ENCODE data around the gene TRPM4.
"Not testable (repeated sequence)": the region's sequence is repeated elsewhere in the genome, so short reads cannot be mapped to it uniquely, and the experiment has no call there.

TRPM4 gene

GRCh38 chr19:49193822-49194394 is 36.3 kb downstream of the TRPM4 start:
- H3K27ac ChIP-seq = no peak overlapping the region
- TF ChIP-seq CTCF (conservative IDR thresholded peaks at IDR 0.05) = no peak

GRCh38 chr19:49194408-49194807 is 36.8 kb downstream of the TRPM4 start:
- TF ChIP-seq CTCF (conservative IDR thresholded peaks at IDR 0.05) = no peak
- H3K27ac ChIP-seq = no peak overlapping the region

- no peak for TF ChIP-seq CTCF (conservative IDR thresholded peaks at IDR 0.05)
- H3K27ac ChIP-seq = no peak overlapping the region
These were observed 39.1 kb downstream of the TRPM4 start for GRCh38 chr19:49196527-49197240.

- peak overlapping the region; percentile 18; the same call in 1 of the 2 replicates for H3K27ac ChIP-seq
- TF ChIP-seq CTCF (conservative IDR thresholded peaks at IDR 0.05) = no peak
These were observed 42.8 kb downstream of the TRPM4 start for GRCh38 chr19:49200238-49200862.

- TF ChIP-seq CTCF (conservative IDR thresholded peaks at IDR 0.05) = no peak
- peak overlapping the region; percentile 18; the same call in 1 of the 2 replicates for H3K27ac ChIP-seq
These were observed 43.5 kb downstream of the TRPM4 start for GRCh38 chr19:49201042-49201441.

GRCh38 chr19:49205114-49205513 is 47.5 kb downstream of the TRPM4 start:
- no peak for TF ChIP-seq CTCF (conservative IDR thresholded peaks at IDR 0.05)
- no peak overlapping the region for H3K27ac ChIP-seq

- not testable (repeated sequence) for H3K27ac ChIP-seq
These were observed 51.9 kb downstream of the TRPM4 start for GRCh38 chr19:49209502-49209901.

Data from VCaP (cell line).